ENCODE data around the gene WDR70.

The WDR70 gene

GRCh38 chr5:37519807-37520206, 140.7 kb downstream of the WDR70 start:
- TF ChIP-seq PAX5 (IDR thresholded peaks at IDR 0.05; ENCODE audit: insufficient read depth, low read length, severe bottlenecking) (no peak), POU2F2 (IDR thresholded peaks at IDR 0.05; ENCODE audit: low read depth, low read length) (no peak), POLR2AphosphoS5 (IDR thresholded peaks at IDR 0.05; ENCODE audit: low read depth, low read length) (no peak), TAF1 (IDR thresholded peaks at IDR 0.05; ENCODE audit: low read depth, low read length) (no peak), SPI1 (IDR thresholded peaks at IDR 0.05; ENCODE audit: low read depth, low read length) (no peak), POLR2A (IDR thresholded peaks at IDR 0.05; ENCODE audit: low read depth, low read length) (no peak)
- FAIRE-seq (no peak), DNase-seq (ENCODE audit: insufficient read length, low spot score) (no peak)

GRCh38 chr5:37520811-37521210, 141.7 kb downstream of the WDR70 start:
- no peak for FAIRE-seq
- TF ChIP-seq POLR2AphosphoS5 (IDR thresholded peaks at IDR 0.05; ENCODE audit: low read depth, low read length) (no peak), TAF1 (IDR thresholded peaks at IDR 0.05; ENCODE audit: low read depth, low read length) (no peak), SPI1 (IDR thresholded peaks at IDR 0.05; ENCODE audit: low read depth, low read length) (no peak), POU2F2 (IDR thresholded peaks at IDR 0.05; ENCODE audit: low read depth, low read length) (no peak), POLR2A (IDR thresholded peaks at IDR 0.05; ENCODE audit: low read depth, low read length) (no peak), PAX5 (IDR thresholded peaks at IDR 0.05; ENCODE audit: insufficient read depth, low read length, severe bottlenecking) (no peak)
- no peak for DNase-seq (ENCODE audit: insufficient read length, low spot score)

GRCh38 chr5:37532976-37533740, 154.0 kb downstream of the WDR70 start:
- DNase-seq (ENCODE audit: insufficient read length, low spot score) (no peak), FAIRE-seq (no peak)
- TF ChIP-seq POLR2AphosphoS5 (IDR thresholded peaks at IDR 0.05; ENCODE audit: low read depth, low read length) (no peak), SPI1 (IDR thresholded peaks at IDR 0.05; ENCODE audit: low read depth, low read length) (no peak), POU2F2 (IDR thresholded peaks at IDR 0.05; ENCODE audit: low read depth, low read length) (no peak)

- no peak for DNase-seq (ENCODE audit: insufficient read length, low spot score)
- no peak for FAIRE-seq
- TF ChIP-seq SPI1 (IDR thresholded peaks at IDR 0.05; ENCODE audit: low read depth, low read length) (no peak), POLR2A (IDR thresholded peaks at IDR 0.05; ENCODE audit: low read depth, low read length) (no peak), TAF1 (IDR thresholded peaks at IDR 0.05; ENCODE audit: low read depth, low read length) (no peak), POLR2AphosphoS5 (IDR thresholded peaks at IDR 0.05; ENCODE audit: low read depth, low read length) (no peak), POU2F2 (IDR thresholded peaks at IDR 0.05; ENCODE audit: low read depth, low read length) (no peak), PAX5 (IDR thresholded peaks at IDR 0.05; ENCODE audit: insufficient read depth, low read length, severe bottlenecking) (no peak)
Measured at GRCh38 chr5:37533851-37534250, 154.7 kb downstream of the WDR70 start.

GRCh38 chr5:37539459-37539858, 160.3 kb downstream of the WDR70 start:
- DNase-seq (ENCODE audit: insufficient read length, low spot score) (no peak), FAIRE-seq (no peak)
- TF ChIP-seq POLR2AphosphoS5 (IDR thresholded peaks at IDR 0.05; ENCODE audit: low read depth, low read length) (no peak), TAF1 (IDR thresholded peaks at IDR 0.05; ENCODE audit: low read depth, low read length) (no peak), PAX5 (IDR thresholded peaks at IDR 0.05; ENCODE audit: insufficient read depth, low read length, severe bottlenecking) (no peak), SPI1 (IDR thresholded peaks at IDR 0.05; ENCODE audit: low read depth, low read length) (no peak), POU2F2 (IDR thresholded peaks at IDR 0.05; ENCODE audit: low read depth, low read length) (no peak), POLR2A (IDR thresholded peaks at IDR 0.05; ENCODE audit: low read depth, low read length) (no peak)

GRCh38 chr5:37543216-37543615, 164.1 kb downstream of the WDR70 start:
- no peak for TF ChIP-seq POU2F2 (IDR thresholded peaks at IDR 0.05; ENCODE audit: low read depth, low read length)
- no peak for TF ChIP-seq TAF1 (IDR thresholded peaks at IDR 0.05; ENCODE audit: low read depth, low read length)
- DNase-seq (ENCODE audit: insufficient read length, low spot score) (no peak), FAIRE-seq (no peak)

GRCh38 chr5:37549411-37549810, 170.3 kb downstream of the WDR70 start:
- no peak for TF ChIP-seq POLR2AphosphoS5 (IDR thresholded peaks at IDR 0.05; ENCODE audit: low read depth, low read length)
- no peak for TF ChIP-seq PAX5 (IDR thresholded peaks at IDR 0.05; ENCODE audit: insufficient read depth, low read length, severe bottlenecking)
- no peak for TF ChIP-seq POLR2A (IDR thresholded peaks at IDR 0.05; ENCODE audit: low read depth, low read length)
- no peak for TF ChIP-seq SPI1 (IDR thresholded peaks at IDR 0.05; ENCODE audit: low read depth, low read length)
- no peak for TF ChIP-seq POU2F2 (IDR thresholded peaks at IDR 0.05; ENCODE audit: low read depth, low read length)
- TF ChIP-seq TAF1 (IDR thresholded peaks at IDR 0.05; ENCODE audit: low read depth, low read length) = no peak
- no peak for FAIRE-seq
- no peak for DNase-seq (ENCODE audit: insufficient read length, low spot score)

- TF ChIP-seq SPI1 (IDR thresholded peaks at IDR 0.05; ENCODE audit: low read depth, low read length) (no peak), POU2F2 (IDR thresholded peaks at IDR 0.05; ENCODE audit: low read depth, low read length) (no peak), POLR2AphosphoS5 (IDR thresholded peaks at IDR 0.05; ENCODE audit: low read depth, low read length) (no peak), POLR2A (IDR thresholded peaks at IDR 0.05; ENCODE audit: low read depth, low read length) (no peak), PAX5 (IDR thresholded peaks at IDR 0.05; ENCODE audit: insufficient read depth, low read length, severe bottlenecking) (no peak), TAF1 (IDR thresholded peaks at IDR 0.05; ENCODE audit: low read depth, low read length) (no peak)
- FAIRE-seq (no peak), DNase-seq (ENCODE audit: insufficient read length, low spot score) (no peak)
Measured at GRCh38 chr5:37552161-37552560, 173.0 kb downstream of the WDR70 start.

- TF ChIP-seq POLR2A (IDR thresholded peaks at IDR 0.05; ENCODE audit: low read depth, low read length) = no peak
- no peak for TF ChIP-seq SPI1 (IDR thresholded peaks at IDR 0.05; ENCODE audit: low read depth, low read length)
- TF ChIP-seq PAX5 (IDR thresholded peaks at IDR 0.05; ENCODE audit: insufficient read depth, low read length, severe bottlenecking) = no peak
- TF ChIP-seq TAF1 (IDR thresholded peaks at IDR 0.05; ENCODE audit: low read depth, low read length) = no peak
- no peak for TF ChIP-seq POU2F2 (IDR thresholded peaks at IDR 0.05; ENCODE audit: low read depth, low read length)
- TF ChIP-seq POLR2AphosphoS5 (IDR thresholded peaks at IDR 0.05; ENCODE audit: low read depth, low read length) = no peak
- FAIRE-seq (no peak), DNase-seq (ENCODE audit: insufficient read length, low spot score) (no peak)
Measured at GRCh38 chr5:37552770-37553719, 173.9 kb downstream of the WDR70 start.

All from GM12891 (cell line).